ENCODE data around the gene SLC6A18.

DNA sequence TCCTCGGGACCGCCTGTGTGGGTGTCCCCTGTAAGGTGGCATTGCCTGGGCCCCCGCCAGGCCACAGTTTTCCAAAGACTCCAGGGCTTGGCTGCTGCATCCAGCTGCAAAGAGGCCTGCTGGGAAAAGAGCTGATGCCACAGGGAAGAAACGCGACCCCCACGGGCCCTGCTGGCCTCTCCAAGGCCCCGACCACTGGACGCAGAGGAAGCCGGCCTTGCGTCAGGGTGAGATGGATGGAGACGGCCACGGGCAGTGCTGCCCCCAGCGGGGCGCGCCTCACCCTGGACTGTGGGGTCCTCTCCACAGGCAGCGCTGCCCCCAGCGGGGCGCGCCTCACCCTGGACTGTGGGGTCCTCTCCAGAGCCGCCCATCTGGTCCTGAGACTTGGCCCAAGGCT is 45.1 kb upstream of the SLC6A18 start:
- TF ChIP-seq ZNF530 (tag by site-specific recombination; IDR thresholded peaks at IDR 0.05; ENCODE audit: low read depth) = no peak
- TF ChIP-seq, protein P1, sequence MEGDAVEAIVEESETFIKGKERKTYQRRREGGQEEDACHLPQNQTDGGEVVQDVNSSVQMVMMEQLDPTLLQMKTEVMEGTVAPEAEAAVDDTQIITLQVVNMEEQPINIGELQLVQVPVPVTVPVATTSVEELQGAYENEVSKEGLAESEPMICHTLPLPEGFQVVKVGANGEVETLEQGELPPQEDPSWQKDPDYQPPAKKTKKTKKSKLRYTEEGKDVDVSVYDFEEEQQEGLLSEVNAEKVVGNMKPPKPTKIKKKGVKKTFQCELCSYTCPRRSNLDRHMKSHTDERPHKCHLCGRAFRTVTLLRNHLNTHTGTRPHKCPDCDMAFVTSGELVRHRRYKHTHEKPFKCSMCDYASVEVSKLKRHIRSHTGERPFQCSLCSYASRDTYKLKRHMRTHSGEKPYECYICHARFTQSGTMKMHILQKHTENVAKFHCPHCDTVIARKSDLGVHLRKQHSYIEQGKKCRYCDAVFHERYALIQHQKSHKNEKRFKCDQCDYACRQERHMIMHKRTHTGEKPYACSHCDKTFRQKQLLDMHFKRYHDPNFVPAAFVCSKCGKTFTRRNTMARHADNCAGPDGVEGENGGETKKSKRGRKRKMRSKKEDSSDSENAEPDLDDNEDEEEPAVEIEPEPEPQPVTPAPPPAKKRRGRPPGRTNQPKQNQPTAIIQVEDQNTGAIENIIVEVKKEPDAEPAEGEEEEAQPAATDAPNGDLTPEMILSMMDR (tag by site-specific recombination; IDR thresholded peaks at IDR 0.05) = no peak
- TF ChIP-seq ZNF157 (tag by site-specific recombination; IDR thresholded peaks at IDR 0.05) = no peak
- no peak for TF ChIP-seq ZNF274 (IDR thresholded peaks at IDR 0.05; ENCODE audit: low read length)
- TF ChIP-seq ZNF274 (tag by site-specific recombination; IDR thresholded peaks at IDR 0.05; ENCODE audit: borderline replicate concordance) = no peak
- TF ChIP-seq ZNF777 (tag by site-specific recombination; IDR thresholded peaks at IDR 0.05; ENCODE audit: borderline replicate concordance) = no peak
- TF ChIP-seq ZNF623 (tag by site-specific recombination; IDR thresholded peaks at IDR 0.05) = no peak
